ENCODE results near the gene PIEZO1.

PIEZO1 gene

GRCh38 chr16:88732172-88732960 lies 52.7 kb downstream of the PIEZO1 start:
- no peak for DNase-seq

- no peak for DNase-seq
These were observed 53.3 kb downstream of the PIEZO1 start for GRCh38 chr16:88731699-88732098.

GRCh38 chr16:88730632-88731607 lies 54.1 kb downstream of the PIEZO1 start:
- DNase-seq, result no peak

- DNase-seq, result no peak
These were observed 57.1 kb downstream of the PIEZO1 start for GRCh38 chr16:88727871-88728270.

GRCh38 chr16:88726981-88727380 lies 58.0 kb downstream of the PIEZO1 start:
- DNase-seq, result no peak

- no peak for DNase-seq
These were observed 58.6 kb downstream of the PIEZO1 start for GRCh38 chr16:88726408-88726749.

GRCh38 chr16:88725609-88726407 lies 59.2 kb downstream of the PIEZO1 start:
- no peak for DNase-seq

- no peak for DNase-seq
These were observed 60.0 kb downstream of the PIEZO1 start for GRCh38 chr16:88724855-88725555.

GRCh38 chr16:88723911-88724310 lies 61.1 kb downstream of the PIEZO1 start:
- DNase-seq, result no peak

GRCh38 chr16:88723507-88723887 lies 61.5 kb downstream of the PIEZO1 start:
- no peak for DNase-seq

- no peak for DNase-seq
These were observed 62.1 kb downstream of the PIEZO1 start for GRCh38 chr16:88722784-88723506.

- no peak for DNase-seq
These were observed 62.9 kb downstream of the PIEZO1 start for GRCh38 chr16:88721815-88722755.

- no peak for DNase-seq
These were observed 63.8 kb downstream of the PIEZO1 start for GRCh38 chr16:88721236-88721635.

GRCh38 chr16:88720396-88720970 lies 64.5 kb downstream of the PIEZO1 start:
- no peak for DNase-seq

- no peak for DNase-seq
These were observed 65.1 kb downstream of the PIEZO1 start for GRCh38 chr16:88719933-88720296.

GRCh38 chr16:88719267-88719932 lies 65.6 kb downstream of the PIEZO1 start:
- DNase-seq, result no peak

- no peak for DNase-seq
These were observed 66.8 kb downstream of the PIEZO1 start for GRCh38 chr16:88718178-88718577.

- DNase-seq, result no peak
These were observed 68.4 kb downstream of the PIEZO1 start for GRCh38 chr16:88716601-88717001.

- no peak for DNase-seq
These were observed 68.8 kb downstream of the PIEZO1 start for GRCh38 chr16:88716201-88716600.

Data from T1000 (cell line).